GM19397 (cell line): Measurements from ENCODE around the gene OR51F1.
"Not testable (repeated sequence)": the region's sequence is repeated elsewhere in the genome, so short reads cannot be mapped to it uniquely, and the experiment has no call there.

ENCODE experiments used
- ATAC-seq: cut with Tn5 transposase; IDR thresholded peaks from one replicate; pipeline ENCODE4 v1.9.1; 2021; ENCODE audit warnings: mild to moderate bottlenecking, moderate library complexity; ENCODE audit not compliant: unreplicated experiment

OR51F1 gene, protein sequence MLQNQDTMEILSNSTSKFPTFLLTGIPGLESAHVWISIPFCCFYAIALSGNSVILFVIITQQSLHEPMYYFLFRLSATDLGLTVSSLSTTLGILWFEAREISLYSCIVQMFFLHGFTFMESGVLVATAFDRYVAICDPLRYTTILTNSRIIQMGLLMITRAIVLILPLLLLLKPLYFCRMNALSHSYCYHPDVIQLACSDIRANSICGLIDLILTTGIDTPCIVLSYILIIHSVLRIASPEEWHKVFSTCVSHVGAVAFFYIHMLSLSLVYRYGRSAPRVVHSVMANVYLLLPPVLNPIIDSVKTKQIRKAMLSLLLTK

DNA sequence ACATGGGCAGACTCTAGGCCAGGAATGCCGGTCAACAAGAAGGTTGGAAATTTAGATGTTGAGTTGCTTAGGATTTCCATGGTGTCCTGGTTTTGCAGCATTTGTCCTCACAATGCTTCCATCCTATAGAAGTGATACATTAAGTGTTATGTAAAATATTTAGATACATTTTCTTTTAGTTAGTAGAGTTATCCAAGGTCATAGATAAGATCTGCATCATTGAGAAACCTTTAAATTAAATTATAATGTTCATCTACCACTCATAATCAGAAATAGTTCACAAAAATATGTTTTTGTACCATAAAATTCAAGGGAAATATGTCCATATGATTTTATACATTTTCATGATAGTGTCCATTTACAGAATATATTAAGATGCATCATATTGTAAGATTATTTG is at the start of gene OR51F1:
Gene OR51F1, minus strand, starts transcription at position 101 of the 400 bp plus-strand sequence. Its CDS starts 0 bp downstream, at position 101.
- no peak for ATAC-seq

DNA sequence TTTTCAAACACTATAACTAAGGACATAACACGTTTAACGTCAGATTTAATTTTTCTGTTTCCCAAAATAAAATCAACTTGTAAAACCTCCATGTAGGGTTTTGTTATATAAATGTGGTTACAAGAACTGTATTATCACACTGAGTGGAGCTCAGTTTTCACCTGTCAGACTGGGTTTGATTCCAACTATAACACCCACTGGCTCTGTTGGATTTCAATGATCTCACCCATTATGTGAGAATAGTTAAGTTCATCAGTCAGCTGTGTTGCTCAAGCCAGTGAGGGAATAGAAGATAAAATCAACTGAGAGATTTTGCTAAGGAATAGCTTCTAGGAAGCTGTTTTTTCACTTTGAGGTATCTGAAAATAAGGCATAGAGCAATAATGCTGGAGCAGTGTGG is 39.5 kb upstream of the OR51F1 start:
- no peak for ATAC-seq

DNA sequence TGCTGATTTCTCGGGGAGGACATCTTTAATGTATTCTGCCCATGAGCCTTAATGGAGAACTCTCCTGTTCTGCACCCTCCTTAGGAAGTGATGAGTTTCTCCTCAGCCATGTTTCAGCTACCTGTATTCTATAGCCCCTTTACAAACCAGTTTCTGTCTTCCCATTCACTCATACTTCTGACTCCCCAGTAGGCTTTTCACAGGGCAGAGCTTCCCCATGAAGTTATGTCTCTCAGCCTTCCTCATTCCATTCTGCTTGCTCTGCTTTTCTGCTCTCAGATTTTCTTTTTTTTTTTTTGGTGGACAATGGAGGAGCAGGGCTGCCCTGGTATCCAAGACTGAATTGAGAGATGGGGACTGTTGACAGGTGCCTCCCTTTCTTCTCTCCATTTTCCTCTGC is 38.7 kb upstream of the OR51F1 start:
- no peak for ATAC-seq

DNA sequence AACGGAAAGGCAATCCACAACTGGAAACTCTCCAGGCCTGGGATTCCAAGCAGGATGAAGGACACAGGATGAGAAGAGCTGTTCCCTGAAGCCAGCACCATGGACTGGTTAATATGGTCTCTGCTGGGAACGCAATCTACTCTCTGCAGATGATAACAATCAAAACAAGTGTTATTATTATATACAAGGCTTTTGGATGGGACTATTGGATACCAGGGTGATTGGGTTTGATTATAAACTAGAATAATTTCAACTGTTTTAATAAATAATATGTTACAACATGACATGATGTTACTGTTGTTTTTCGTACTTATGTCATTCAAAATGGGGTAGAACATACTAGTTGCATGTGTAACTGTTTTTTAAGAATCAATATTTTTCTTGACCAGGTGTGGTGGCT is 34.5 kb upstream of the OR51F1 start, which contains the start of gene OR52R1:
Gene OR52R1, minus strand, starts transcription at position 101 of the 400 bp plus-strand sequence. Its CDS starts 0 bp downstream, at position 101.
- no peak for ATAC-seq

DNA sequence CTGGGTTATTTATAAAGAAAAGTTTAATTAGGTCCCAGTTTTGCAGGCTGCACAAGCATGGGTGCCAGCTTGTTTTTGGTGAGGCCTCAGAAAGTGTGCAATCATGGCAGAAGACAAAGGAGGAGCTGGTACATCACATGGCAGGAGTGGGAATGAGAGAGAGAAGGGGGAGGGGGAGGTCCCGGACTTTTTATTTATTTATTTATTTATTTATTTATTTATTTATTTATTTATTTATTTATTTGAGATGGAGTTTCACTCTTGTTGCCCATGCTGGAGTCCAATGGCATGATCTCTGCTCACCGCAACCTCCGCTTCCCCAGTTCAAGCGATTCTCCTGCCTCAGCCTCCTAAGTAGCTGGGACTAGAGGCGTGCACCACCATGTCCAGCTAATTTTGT is 31.6 kb upstream of the OR51F1 start:
- ATAC-seq = not testable (repeated sequence)

DNA sequence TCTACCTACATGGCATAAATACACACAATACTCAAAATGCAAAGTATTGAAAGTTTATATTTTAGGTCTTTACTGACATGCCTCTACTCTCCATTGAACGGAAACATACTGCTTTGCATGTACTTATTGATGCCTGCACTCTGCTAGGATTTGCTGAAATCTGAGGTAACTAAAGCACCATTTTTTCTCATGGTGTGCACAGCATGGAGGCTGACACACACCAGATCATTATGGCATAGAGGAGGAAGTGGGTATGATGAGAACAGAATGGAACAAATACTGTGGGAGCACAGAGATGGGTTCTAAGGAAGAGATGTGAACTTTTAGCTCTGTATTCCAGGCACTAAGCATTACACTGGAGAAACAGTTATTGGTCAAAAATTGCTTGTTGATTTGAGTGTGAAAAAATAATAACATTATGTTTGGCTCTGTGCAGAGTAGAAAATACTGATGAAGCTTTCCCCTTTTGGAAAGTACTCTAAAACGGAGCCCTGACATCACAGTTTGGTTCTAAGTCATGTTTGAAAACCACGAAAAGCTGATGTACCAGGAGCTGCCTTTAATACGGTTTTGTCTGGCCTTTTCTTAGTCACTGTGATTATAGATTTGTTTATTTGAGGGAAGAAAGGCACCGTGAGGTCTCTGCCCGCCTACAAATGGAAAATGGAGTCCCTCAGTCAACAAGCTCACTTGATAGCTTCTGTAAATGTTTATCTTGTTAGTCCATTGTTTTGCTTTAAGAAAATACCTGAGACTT is 28.9 kb upstream of the OR51F1 start:
- no peak for ATAC-seq

DNA sequence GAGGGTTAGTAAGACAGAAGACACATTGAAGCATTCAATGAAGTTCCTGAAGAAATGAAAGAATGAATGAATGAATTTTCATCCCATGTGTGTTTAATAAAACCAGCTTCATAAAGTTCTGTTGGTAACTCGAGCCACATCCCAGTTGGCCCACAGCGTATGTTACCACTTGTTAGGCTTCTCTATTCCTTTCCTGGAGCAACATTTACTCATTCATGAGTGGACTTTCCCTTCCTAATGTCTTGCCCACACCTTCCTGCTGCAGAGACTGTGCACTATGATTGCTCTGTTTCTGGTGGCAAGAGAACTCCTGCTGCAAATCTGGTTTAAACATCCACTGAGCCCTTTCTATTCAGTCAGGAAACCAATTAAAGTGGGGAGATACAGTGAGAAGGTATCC is 27.5 kb upstream of the OR51F1 start:
- ATAC-seq = no peak

DNA sequence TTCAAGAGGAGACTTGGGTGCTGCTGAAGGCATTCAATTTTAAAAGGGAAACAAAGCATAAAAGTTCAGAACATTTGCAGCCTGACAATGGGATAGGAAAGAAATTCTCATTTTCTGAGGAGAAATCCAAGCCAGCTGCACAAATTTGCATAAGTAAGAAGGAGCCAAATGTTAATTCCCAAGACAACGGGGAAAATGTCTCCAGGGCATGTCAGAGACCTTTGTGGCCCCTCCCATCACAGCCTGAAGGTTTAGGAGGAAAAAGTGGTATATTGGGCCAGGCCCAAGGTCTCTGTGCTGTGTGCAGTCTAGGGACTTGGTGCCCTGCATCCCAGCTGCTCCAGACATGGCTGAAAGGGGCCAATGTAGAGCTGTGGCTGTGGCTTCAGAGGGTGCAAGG is 12.7 kb upstream of the OR51F1 start:
- no peak for ATAC-seq

DNA sequence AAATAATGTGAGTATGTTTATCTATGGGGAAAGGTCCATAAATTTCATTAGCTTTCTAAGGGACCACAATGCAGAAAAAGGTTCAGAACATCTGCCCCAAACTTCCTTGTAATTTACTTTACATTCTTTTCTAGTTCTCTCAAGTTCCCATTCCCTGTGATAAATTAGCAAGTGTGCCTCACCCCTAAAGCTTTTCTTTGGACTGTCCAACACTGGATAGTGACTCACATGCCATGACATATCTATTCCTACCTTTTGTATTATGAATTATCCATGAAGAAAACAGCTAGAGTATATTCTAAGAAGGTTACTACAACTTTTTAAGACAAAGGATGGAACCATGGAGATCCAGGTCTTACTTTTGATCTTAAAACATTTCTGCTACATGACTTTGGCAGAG is 1.6 kb downstream of the OR51F1 start:
- no peak for ATAC-seq

DNA sequence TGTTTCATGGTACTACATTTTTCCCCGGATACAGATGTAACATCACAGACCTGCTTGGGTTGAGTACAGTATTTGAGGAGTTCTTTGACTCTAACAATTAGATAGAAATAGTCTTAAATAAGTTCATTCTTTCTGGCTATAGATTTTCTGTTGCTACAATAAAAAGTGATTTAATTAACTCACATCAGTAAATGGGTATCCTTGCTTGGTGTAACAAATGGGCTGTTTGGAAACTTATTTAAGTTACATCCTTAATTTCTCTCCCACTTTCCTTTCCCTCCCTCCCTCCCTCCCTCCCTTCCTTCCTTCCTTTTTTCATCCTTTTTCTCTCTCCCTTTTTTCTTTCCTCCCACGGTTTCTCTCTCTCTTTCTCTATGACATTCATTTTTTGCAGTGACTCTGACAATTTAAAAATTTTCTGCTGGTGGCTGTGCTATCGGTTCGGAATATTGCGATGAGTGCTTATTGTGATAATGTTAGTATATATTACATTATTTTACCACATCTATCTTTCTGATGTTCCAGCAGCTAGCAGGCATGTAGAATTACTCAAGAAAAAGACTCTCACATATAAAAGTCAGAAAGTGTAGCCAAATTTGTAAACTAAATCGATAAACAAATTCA is 3.2 kb downstream of the OR51F1 start:
- ATAC-seq = no peak

DNA sequence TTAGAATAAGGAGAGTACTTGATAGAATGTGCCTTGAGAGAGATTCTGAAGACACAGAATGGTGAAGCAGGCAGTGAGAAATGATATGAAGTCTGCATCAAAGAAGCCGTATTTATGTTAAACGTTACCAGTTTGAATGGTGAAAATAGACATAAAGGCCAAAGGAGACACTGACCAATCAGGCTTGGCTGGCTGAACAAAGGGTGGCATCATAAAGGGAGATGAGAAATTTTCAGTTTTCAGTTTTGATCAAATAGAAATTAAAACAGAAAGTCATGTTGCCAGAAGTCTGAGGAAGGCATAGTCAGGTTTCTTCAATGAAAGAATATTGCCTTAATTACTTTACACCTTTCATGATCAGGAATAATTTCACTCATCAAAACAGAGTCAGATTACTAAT is 6.6 kb downstream of the OR51F1 start:
- ATAC-seq = no peak

DNA sequence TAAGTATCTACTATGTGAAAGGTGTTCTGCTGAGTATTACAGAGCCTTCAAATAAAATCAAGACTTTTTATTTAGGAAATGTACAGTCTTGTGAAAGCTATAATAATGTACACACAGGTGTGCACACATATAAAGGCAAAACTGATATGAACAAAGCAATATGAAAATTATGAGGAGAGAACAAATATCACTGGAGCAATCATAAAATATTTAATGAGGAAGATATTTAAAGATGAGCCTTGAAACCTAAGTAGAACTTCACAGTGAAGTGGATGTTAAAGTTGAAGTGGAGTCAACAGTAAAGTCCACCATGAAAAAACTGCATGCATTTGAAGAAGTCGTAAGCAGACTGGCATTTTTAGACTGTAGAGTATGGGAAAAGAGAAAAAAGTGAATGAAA is 18.5 kb downstream of the OR51F1 start:
- no peak for ATAC-seq

DNA sequence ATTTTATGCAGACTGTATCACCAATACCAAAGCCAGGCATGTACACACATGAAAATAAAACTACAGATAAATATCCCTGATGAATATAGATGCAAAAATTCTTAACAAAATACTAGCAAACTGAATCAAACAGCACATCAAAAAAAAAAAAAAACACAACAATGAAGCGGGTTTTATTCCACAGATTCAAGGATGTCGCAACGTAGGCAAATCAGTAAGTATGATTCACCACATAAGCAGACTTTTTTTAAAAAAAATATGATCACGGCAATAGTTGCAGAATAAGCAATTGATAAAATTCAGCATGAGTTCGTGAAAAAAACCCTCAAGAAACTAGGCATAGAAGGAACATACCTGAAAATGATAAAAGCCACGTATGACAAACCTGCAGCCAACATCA is 21.3 kb downstream of the OR51F1 start:
- no peak for ATAC-seq

DNA sequence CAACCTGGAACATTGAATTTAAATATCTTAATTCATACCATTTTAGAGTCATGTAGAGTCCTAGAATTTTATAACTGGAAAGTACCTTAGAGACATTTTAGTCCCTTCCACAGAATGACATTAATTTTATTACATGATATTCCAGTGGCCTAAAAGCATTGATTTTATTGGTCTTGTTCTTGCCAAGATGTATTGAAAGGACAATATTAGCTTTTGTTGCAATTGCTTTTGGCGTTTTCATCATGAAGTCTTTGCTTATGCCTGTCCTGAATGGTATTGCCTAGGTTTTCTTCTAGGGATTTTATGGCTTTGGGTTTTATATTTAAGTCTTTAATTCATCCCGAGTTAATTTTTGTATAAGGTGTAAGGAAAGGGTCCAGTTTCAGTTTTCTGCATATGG is 29.0 kb downstream of the OR51F1 start:
- ATAC-seq = no peak

DNA sequence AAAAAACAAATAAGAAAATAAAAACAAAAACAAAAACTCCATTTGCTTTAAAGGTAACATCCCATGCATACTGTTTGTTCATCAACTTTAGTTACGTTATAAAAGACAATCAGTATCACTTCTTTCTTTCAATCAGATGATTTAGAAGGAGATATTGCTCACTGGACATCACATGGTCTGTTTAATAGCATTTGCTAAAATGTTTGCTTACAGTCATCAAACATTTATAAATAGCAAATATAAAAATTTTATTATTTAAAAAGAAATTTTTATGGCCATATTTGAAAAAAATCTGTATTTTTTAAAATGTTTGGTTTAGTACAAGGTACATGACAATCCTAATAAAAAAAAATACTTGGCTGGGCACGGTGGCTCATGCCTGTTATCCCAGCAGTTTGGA is 42.6 kb downstream of the OR51F1 start:
- ATAC-seq = no peak

DNA sequence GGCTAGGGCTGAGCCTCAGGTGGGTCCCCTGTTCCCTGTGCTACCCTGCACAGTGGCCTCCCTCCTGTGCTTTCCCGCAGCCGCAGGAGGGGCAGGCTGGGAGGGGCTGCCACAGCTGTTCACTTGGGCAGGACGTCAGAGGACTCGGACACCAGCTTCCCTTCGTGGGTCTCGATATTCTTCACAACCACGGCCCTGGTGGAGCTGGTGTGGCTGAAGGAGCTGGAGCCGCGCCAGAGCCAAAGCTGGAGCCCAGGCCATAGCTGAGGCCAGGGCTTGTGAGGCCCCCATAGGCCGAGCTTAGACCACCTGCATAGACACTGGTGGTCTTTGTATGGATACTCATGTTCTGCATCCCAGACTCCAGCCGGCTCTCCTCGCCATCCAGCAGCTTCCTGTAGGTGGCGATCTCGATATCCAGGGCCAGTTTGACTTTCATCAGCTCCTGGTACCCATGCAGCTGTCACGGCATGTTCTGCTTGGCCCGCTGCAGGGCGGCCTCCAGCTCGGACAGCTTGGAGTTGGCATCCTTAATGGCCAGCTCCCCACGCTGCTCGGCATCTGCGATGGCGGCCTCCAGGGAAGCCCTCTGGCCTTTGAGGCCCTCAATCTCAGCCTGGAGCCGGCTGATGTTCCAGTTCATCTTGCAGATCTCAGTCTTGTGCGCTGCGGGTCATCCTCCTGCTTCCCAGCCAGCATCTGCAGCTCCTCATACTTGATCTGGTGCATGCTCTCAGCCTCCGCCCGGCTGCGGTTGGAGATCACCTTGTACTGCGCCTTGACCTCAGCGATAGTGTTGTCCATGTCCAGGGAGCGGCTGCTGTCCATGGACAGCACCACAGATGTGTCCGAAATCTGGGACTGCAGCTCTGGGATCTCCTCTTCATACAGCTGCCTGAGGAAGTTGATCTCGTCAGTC is 46.9 kb downstream of the OR51F1 start:
- not testable (repeated sequence) for ATAC-seq
